Liver (tissue), 9 donors: ENCODE measurements around the gene RAD51B. TPM values are rescaled to one million over a fixed set of nuclear protein-coding genes. Genes with fewer than 3 reads are reported as not detected.

ENCODE experiments used
- DNase-seq: peaks from one replicate; pipeline ENCODE4 v3.0.0-alpha.2; 2017; ENCODE audit warnings: low spot score
- H3K27ac ChIP-seq, 2 donors: one replicate each; pipeline ENCODE4 v1.7.0; 2013; ENCODE audit warnings: inconsistent platforms in 2 of 2, low read length in 2 of 2, control low read depth in 1 of 2, low read depth in 1 of 2, mild to moderate bottlenecking in 1 of 2
- H3K27me3 ChIP-seq, 4 donors: one replicate each; pipeline versions ENCODE4 v1.6.1 to v1.7.0; 2013; ENCODE audit warnings: low read length in 3 of 4, inconsistent platforms in 1 of 4, mild to moderate bottlenecking in 1 of 4, moderate library complexity in 1 of 4; ENCODE audit not compliant: control insufficient read depth in 4 of 4, insufficient read depth in 4 of 4
- H3K36me3 ChIP-seq, 4 donors: one replicate each; pipeline versions ENCODE4 v1.6.1 to v1.7.0; 2013; ENCODE audit warnings: low read length in 3 of 4, mild to moderate bottlenecking in 3 of 4, low read depth in 1 of 4, moderate library complexity in 1 of 4; ENCODE audit not compliant: control insufficient read depth in 4 of 4, insufficient read depth in 3 of 4
- H3K4me1 ChIP-seq, 4 donors: one replicate each; pipeline versions ENCODE4 v1.6.1 to v1.7.0; 2013; ENCODE audit warnings: low read length in 3 of 4, mild to moderate bottlenecking in 3 of 4, moderate library complexity in 1 of 4; ENCODE audit not compliant: control insufficient read depth in 4 of 4, insufficient read depth in 4 of 4
- H3K4me3 ChIP-seq, 3 donors: one replicate each; pipeline versions ENCODE4 v1.6.1 to v1.7.0; 2013; ENCODE audit warnings: low read length in 3 of 3, control low read depth in 1 of 3, low read depth in 1 of 3, mild to moderate bottlenecking in 1 of 3
- H3K9ac ChIP-seq, 2 donors: one replicate each; pipeline ENCODE4 v1.7.0; 2013; ENCODE audit warnings: low read length in 2 of 2, mild to moderate bottlenecking in 2 of 2, moderate library complexity in 2 of 2, control low read depth in 1 of 2, low read depth in 1 of 2
- H3K9me3 ChIP-seq, 4 donors: one replicate each; pipeline versions ENCODE4 v1.6.1 to v1.7.0; 2013; ENCODE audit warnings: low read length in 3 of 4; ENCODE audit not compliant: control insufficient read depth in 4 of 4
- FOXA1 ChIP-seq: IDR thresholded peaks from 2 replicates; pipeline ENCODE4 v1.6.1; 2016; ENCODE audit warnings: antibody characterized with exemption
- FOXA2 ChIP-seq: IDR thresholded peaks from 2 replicates; pipeline ENCODE4 v1.6.1; 2016; ENCODE audit warnings: antibody characterized with exemption
- GABPA ChIP-seq, 2 donors: IDR thresholded peaks in 1 of 2; conservative IDR thresholded peaks in 1 of 2; 2 replicates each; pipeline ENCODE4 v1.6.1; 2016; ENCODE audit warnings: antibody characterized with exemption in 2 of 2, mild to moderate bottlenecking in 1 of 2, moderate library complexity in 1 of 2
- HNF4G ChIP-seq: IDR thresholded peaks from 2 replicates; pipeline ENCODE4 v1.6.1; 2016; ENCODE audit warnings: antibody characterized with exemption
- JUND ChIP-seq, 2 donors: IDR thresholded peaks; 2 replicates each; pipeline ENCODE4 v1.6.1; 2016; ENCODE audit warnings: antibody characterized with exemption in 2 of 2
- NR2F2 ChIP-seq: IDR thresholded peaks from 2 replicates; pipeline ENCODE4 v1.6.1; 2016; ENCODE audit warnings: antibody characterized with exemption
- RAD21 ChIP-seq, 2 donors: IDR thresholded peaks; 2 replicates each; pipeline ENCODE4 v1.6.1; 2016; ENCODE audit warnings: antibody characterized with exemption in 2 of 2, mild to moderate bottlenecking in 2 of 2
- RXRA ChIP-seq, 2 donors: IDR thresholded peaks; 2 replicates each; pipeline ENCODE4 v1.6.1; 2017 to 2018; ENCODE audit warnings: antibody characterized with exemption in 2 of 2, mild to moderate bottlenecking in 1 of 2
- TAF1 ChIP-seq: conservative IDR thresholded peaks from 2 replicates; pipeline ENCODE4 v1.6.1; 2016; ENCODE audit warnings: antibody characterized with exemption, mild to moderate bottlenecking
- WGBS: extraction: QIAGEN DNeasy Blood & Tissue Kit; methylation state at CpG from one replicate; pipeline ENCODE4 v1.1.7; 2013; 5-methylcytosine and 5-hydroxymethylcytosine counted together
- polyA plus RNA-seq, 2 donors: library from polyadenylated mRNA; stranded (reverse) in 1 of 2; unstranded in 1 of 2; fragments of 200-250 nt in 1 of 2; fragments of >200 nt in 1 of 2; fragmentation: Nextera tagmentation in 1 of 2; extraction: Ambion mirVana in 1 of 2; gene quantifications; one replicate each; pipeline versions ENCODE4 v1.2.1 to v1.2.3, GENCODE V29; 2013 to 2015
- total RNA-seq, 2 donors: library from RNA; depleted of rRNA; stranded (reverse); fragments of >200 nt; gene quantifications; one replicate each; pipeline ENCODE4 v1.2.3, GENCODE V29; 2014
- TF ChIP-seq, protein P1 (sequence below): IDR thresholded peaks from 2 replicates; pipeline ENCODE4 v1.6.1; 2016; ENCODE audit warnings: antibody characterized with exemption
- TF ChIP-seq, protein P2 (sequence below): fragments of 150-350 bp; IDR thresholded peaks from 2 replicates; pipeline ENCODE4 v1.5.1; 2017; ENCODE audit warnings: improper control_type of control experiment, low read depth, low read length; ENCODE audit not compliant: missing input control
- TF ChIP-seq, protein P3 (sequence below): IDR thresholded peaks from 2 replicates; pipeline ENCODE4 v1.6.1; 2016; ENCODE audit warnings: antibody characterized with exemption, mild to moderate bottlenecking
- TF ChIP-seq, protein P4 (sequence below): IDR thresholded peaks from 2 replicates; pipeline ENCODE4 v1.6.1; 2016; ENCODE audit warnings: antibody characterized with exemption
- TF ChIP-seq, protein P5 (sequence below): IDR thresholded peaks from 2 replicates; pipeline ENCODE4 v1.6.1; 2016; ENCODE audit warnings: antibody characterized with exemption
- donor health status: healthy.
- donor health status: healthy.
- donor health status: healthy.
- donor health status: healthy.
- donor health status: healthy.

Gene RAD51B
- total and polyA plus RNA-seq, 4 donors, result 0.81 to 12.9 (median 2.4) TPM

DNA sequence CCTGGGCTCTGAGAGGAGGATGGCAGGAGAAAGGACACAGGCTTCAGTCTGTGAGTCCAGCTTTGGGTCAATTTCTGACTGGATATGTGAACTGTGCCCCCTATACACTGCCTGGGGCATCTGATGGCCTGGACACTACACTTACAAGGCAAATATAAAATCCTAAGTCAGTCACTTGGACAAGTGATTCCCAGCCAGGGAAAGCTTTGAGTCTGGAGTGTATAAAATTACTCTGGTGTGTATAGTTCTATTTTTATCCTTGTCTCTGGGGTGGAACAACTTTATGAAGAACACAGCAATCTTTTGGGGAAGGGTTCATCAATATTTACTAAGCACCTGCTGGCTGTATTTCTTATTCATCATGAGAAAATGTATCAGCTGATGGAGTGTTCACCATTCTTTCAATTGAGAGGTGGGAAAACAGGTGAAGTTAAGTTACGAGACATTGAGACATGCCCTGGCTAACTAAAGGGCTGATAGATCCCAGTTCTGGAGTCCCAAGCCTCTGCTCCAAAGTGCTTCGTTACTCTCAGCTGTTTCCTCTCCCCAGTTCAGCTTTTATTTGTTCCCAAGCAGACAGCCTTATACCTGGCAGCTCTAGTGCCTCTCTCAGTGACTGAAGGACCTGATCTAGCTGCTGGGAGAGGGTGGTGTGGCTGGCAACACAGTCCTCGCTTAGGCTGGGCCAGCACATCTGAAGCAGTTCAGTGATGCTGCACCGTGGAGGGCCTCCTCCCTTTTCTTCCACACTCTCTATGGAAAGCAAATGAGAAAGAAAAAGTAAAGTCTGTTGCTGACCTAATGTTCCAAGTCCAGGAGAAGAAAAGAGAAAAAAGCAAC, 34.1 kb upstream of the RAD51B start:
- Histone ChIP-seq H3K27me3 (no peaks in the 10 kb centered on the region), H3K9me3 (no peaks in the 10 kb centered on the region), H3K36me3 (peaks cover 18 to 95% (median 69%) of the 10 kb centered on the region in 4 donors), H3K9ac (no peak overlapping the region), H3K27ac (no peak overlapping the region), H3K4me1 (no peaks in the 10 kb centered on the region), H3K4me3 (no peak overlapping the region)
- no peak for DNase-seq
- 95% methylated on average over 4 of the region's 4 CpGs for WGBS
- TF ChIP-seq, protein P1, sequence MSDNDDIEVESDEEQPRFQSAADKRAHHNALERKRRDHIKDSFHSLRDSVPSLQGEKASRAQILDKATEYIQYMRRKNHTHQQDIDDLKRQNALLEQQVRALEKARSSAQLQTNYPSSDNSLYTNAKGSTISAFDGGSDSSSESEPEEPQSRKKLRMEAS, result no peak
- TF ChIP-seq FOXA2 (no peak), JUND (IDR thresholded peaks at IDR 0.05) (no peak), TAF1 (no peak)
- TF ChIP-seq, protein P2, sequence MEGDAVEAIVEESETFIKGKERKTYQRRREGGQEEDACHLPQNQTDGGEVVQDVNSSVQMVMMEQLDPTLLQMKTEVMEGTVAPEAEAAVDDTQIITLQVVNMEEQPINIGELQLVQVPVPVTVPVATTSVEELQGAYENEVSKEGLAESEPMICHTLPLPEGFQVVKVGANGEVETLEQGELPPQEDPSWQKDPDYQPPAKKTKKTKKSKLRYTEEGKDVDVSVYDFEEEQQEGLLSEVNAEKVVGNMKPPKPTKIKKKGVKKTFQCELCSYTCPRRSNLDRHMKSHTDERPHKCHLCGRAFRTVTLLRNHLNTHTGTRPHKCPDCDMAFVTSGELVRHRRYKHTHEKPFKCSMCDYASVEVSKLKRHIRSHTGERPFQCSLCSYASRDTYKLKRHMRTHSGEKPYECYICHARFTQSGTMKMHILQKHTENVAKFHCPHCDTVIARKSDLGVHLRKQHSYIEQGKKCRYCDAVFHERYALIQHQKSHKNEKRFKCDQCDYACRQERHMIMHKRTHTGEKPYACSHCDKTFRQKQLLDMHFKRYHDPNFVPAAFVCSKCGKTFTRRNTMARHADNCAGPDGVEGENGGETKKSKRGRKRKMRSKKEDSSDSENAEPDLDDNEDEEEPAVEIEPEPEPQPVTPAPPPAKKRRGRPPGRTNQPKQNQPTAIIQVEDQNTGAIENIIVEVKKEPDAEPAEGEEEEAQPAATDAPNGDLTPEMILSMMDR, result no peak
- TF ChIP-seq, protein P3, sequence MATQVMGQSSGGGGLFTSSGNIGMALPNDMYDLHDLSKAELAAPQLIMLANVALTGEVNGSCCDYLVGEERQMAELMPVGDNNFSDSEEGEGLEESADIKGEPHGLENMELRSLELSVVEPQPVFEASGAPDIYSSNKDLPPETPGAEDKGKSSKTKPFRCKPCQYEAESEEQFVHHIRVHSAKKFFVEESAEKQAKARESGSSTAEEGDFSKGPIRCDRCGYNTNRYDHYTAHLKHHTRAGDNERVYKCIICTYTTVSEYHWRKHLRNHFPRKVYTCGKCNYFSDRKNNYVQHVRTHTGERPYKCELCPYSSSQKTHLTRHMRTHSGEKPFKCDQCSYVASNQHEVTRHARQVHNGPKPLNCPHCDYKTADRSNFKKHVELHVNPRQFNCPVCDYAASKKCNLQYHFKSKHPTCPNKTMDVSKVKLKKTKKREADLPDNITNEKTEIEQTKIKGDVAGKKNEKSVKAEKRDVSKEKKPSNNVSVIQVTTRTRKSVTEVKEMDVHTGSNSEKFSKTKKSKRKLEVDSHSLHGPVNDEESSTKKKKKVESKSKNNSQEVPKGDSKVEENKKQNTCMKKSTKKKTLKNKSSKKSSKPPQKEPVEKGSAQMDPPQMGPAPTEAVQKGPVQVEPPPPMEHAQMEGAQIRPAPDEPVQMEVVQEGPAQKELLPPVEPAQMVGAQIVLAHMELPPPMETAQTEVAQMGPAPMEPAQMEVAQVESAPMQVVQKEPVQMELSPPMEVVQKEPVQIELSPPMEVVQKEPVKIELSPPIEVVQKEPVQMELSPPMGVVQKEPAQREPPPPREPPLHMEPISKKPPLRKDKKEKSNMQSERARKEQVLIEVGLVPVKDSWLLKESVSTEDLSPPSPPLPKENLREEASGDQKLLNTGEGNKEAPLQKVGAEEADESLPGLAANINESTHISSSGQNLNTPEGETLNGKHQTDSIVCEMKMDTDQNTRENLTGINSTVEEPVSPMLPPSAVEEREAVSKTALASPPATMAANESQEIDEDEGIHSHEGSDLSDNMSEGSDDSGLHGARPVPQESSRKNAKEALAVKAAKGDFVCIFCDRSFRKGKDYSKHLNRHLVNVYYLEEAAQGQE, result no peak

DNA sequence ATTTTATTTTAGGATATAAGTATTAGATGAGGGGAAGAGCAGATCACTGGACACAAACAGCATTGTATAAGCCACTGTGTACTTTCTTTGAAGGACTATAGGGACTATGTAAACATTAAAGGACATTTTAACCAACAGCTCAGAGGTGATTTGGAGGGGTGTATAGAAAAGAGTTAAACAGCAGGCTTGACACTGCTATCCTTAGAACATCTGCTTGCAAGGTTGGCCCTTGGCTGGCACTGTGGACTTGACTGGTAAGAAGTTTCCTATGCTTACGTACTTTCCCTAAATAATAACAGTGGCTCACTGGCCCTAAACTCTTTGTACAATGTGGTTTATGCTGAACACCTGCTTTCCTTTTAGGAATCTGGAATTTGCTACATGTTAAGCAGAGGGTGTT, 31.9 kb upstream of the RAD51B start:
- Histone ChIP-seq H3K9ac (no peak overlapping the region), H3K27me3 (no peaks in the 10 kb centered on the region), H3K36me3 (peaks cover 20 to 87% (median 60%) of the 10 kb centered on the region in 4 donors), H3K27ac (no peak overlapping the region), H3K4me1 (no peaks in the 10 kb centered on the region), H3K9me3 (no peaks in the 10 kb centered on the region), H3K4me3 (no peak overlapping the region)
- no peak for DNase-seq
- 96% methylated on average over 1 of the region's 1 CpG for WGBS
- no peak for TF ChIP-seq NR2F2
- TF ChIP-seq FOXA2, result no peak
- no peak for TF ChIP-seq RAD21 (IDR thresholded peaks at IDR 0.05)

DNA sequence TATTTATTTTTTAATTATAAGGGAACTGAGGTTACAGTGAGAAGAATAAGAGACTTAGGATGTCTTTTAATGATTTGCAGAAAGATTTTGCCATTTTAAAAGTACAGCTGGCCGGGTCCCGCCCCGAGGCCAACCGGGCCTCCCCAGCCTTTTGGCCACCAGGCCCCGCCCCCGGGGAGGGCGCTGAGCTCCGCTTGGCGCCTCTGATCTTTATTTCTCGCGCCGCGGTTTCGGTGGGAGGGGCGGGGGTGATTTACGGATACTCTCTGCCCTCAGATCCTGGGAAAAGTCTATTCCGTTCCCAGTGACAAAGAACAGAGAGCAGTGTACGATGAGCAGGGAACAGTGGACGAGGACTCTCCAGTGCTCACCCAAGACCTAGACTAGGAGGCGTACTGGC, 20.8 kb upstream of the RAD51B start:
- no peak for DNase-seq
- H3K9me3 ChIP-seq, result no peaks in the 10 kb centered on the region
- H3K27ac ChIP-seq, result no peak overlapping the region
- H3K4me1 ChIP-seq, result no peaks in the 10 kb centered on the region
- no peak overlapping the region for H3K4me3 ChIP-seq
- H3K27me3 ChIP-seq, result no peaks in the 10 kb centered on the region
- WGBS, result 87% methylated on average over 20 of the region's 20 CpGs
- peaks cover 9 to 80% (median 63%) of the 10 kb centered on the region in 4 donors for H3K36me3 ChIP-seq
- H3K9ac ChIP-seq, result no peak overlapping the region
- TF ChIP-seq HNF4G (no peak), FOXA1 (no peak), NR2F2 (no peak), TAF1 (no peak), RAD21 (IDR thresholded peaks at IDR 0.05) (no peak), RXRA (IDR thresholded peaks at IDR 0.05) (no peak), JUND (IDR thresholded peaks at IDR 0.05) (no peak), GABPA (IDR thresholded peaks at IDR 0.05 in 1 of 2, conservative IDR thresholded peaks at IDR 0.05 in 1 of 2) (no peak)
- TF ChIP-seq, protein P3, result no peak
- TF ChIP-seq, protein P4, sequence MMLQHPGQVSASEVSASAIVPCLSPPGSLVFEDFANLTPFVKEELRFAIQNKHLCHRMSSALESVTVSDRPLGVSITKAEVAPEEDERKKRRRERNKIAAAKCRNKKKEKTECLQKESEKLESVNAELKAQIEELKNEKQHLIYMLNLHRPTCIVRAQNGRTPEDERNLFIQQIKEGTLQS, result no peak
- TF ChIP-seq, protein P1, result no peak
- TF ChIP-seq, protein P5, sequence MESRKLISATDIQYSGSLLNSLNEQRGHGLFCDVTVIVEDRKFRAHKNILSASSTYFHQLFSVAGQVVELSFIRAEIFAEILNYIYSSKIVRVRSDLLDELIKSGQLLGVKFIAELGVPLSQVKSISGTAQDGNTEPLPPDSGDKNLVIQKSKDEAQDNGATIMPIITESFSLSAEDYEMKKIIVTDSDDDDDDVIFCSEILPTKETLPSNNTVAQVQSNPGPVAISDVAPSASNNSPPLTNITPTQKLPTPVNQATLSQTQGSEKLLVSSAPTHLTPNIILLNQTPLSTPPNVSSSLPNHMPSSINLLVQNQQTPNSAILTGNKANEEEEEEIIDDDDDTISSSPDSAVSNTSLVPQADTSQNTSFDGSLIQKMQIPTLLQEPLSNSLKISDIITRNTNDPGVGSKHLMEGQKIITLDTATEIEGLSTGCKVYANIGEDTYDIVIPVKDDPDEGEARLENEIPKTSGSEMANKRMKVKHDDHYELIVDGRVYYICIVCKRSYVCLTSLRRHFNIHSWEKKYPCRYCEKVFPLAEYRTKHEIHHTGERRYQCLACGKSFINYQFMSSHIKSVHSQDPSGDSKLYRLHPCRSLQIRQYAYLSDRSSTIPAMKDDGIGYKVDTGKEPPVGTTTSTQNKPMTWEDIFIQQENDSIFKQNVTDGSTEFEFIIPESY, result no peak
